Chondrocyte (in vitro differentiated cells): ENCODE measurements around the gene GTF3C4. TPM values are rescaled to one million over a fixed set of nuclear protein-coding genes. Genes with fewer than 3 reads are reported as not detected.

Source experiments
- DNase-seq: peaks from one replicate; pipeline ENCODE4 v3.0.0; 2021; ENCODE audit warnings: mixed read lengths, low spot score
- H3K27ac Mint-ChIP-seq: one replicate; pipeline ENCODE4 v1.8.0; 2021; ENCODE audit warnings: mild to moderate bottlenecking, moderate library complexity, mixed read lengths; ENCODE audit not compliant: unreplicated experiment
- H3K27me3 Mint-ChIP-seq: 2 replicates; pipeline ENCODE4 v1.8.0; 2021; ENCODE audit warnings: low read depth, mixed read lengths
- H3K36me3 Mint-ChIP-seq: 2 replicates; pipeline ENCODE4 v1.8.0; 2021; ENCODE audit warnings: low read depth, mixed read lengths
- H3K4me1 Mint-ChIP-seq: 2 replicates; pipeline ENCODE4 v1.8.0; 2021; ENCODE audit warnings: low read depth, mild to moderate bottlenecking, mixed read lengths
- H3K4me3 Mint-ChIP-seq: one replicate; pipeline ENCODE4 v1.8.0; 2021; ENCODE audit warnings: mild to moderate bottlenecking, moderate library complexity, mixed read lengths; ENCODE audit not compliant: unreplicated experiment
- H3K9me3 Mint-ChIP-seq: 2 replicates; pipeline ENCODE4 v1.8.0; 2021; ENCODE audit warnings: low read depth, mixed read lengths
- total RNA-seq: library from RNA; stranded (reverse); gene quantifications from 3 replicates; pipeline ENCODE4 v1.2.1, GENCODE V29; 2021
- TF ChIP-seq, protein P1 (sequence below): fragments of 200-600 bp; sonication (generic); IDR thresholded peaks from 2 replicates; pipeline ENCODE4 v1.5.0; 2021; ENCODE audit warnings: antibody characterized with exemption, mild to moderate bottlenecking, moderate library complexity

Gene GTF3C4
- total RNA-seq, 1 donor from 2014 or later, result 16.6 TPM

DNA sequence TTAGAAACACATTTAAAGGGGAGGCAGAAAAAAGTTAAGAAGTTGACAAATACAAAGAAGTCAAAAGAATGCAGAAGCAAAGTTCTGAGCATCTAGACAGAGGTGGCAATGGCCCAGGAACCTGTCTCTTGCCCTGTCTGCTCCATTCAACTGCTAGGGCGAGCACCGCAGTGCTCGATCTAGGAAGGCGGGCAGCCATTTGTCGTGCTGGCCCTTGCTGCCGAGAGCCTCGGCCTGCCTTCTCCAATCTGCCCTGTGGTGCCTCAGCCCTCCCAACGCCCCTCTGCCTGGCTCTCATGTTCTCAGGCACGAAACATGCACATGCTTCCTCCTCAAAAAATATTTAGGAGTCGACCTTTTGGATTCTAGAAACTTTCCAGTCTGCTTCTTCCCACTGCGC is 42.7 kb upstream of the GTF3C4 start:
- TF ChIP-seq, protein P1, sequence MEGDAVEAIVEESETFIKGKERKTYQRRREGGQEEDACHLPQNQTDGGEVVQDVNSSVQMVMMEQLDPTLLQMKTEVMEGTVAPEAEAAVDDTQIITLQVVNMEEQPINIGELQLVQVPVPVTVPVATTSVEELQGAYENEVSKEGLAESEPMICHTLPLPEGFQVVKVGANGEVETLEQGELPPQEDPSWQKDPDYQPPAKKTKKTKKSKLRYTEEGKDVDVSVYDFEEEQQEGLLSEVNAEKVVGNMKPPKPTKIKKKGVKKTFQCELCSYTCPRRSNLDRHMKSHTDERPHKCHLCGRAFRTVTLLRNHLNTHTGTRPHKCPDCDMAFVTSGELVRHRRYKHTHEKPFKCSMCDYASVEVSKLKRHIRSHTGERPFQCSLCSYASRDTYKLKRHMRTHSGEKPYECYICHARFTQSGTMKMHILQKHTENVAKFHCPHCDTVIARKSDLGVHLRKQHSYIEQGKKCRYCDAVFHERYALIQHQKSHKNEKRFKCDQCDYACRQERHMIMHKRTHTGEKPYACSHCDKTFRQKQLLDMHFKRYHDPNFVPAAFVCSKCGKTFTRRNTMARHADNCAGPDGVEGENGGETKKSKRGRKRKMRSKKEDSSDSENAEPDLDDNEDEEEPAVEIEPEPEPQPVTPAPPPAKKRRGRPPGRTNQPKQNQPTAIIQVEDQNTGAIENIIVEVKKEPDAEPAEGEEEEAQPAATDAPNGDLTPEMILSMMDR, result no peak
- Mint-ChIP-seq H3K9me3 (no peaks in the 10 kb centered on the region), H3K27ac (no peak overlapping the region), H3K4me3 (no peak overlapping the region), H3K27me3 (no peaks in the 10 kb centered on the region), H3K36me3 (peaks cover 40% of the 10 kb centered on the region), H3K4me1 (peaks cover 6% of the 10 kb centered on the region)
- no peak for DNase-seq

DNA sequence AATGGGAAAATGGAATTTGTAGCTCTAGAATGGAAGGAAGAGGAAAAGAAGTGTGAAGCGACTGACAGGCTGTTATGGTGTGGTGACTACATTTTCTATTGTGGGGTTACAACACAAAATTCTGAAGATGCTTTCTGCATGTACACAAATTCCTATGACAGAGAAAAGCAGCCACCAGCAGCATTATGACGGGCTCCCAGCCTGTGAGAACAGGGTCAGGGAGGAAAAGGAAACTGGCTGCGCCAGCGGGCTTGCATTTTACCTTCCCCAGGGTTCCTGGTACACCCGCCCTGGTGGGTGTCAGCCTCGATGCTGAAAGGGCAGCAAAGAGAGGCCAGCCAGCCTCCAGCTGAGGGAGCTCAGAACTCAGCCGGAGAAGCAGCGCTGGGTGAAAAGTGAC is 41.5 kb upstream of the GTF3C4 start:
- no peak overlapping the region for H3K27ac Mint-ChIP-seq
- H3K27me3 Mint-ChIP-seq, result no peaks in the 10 kb centered on the region
- no peaks in the 10 kb centered on the region for H3K9me3 Mint-ChIP-seq
- DNase-seq, result no peak
- TF ChIP-seq, protein P1, result no peak
- H3K4me1 Mint-ChIP-seq, result peaks cover 6% of the 10 kb centered on the region
- H3K4me3 Mint-ChIP-seq, result no peak overlapping the region
- peaks cover 41% of the 10 kb centered on the region for H3K36me3 Mint-ChIP-seq

DNA sequence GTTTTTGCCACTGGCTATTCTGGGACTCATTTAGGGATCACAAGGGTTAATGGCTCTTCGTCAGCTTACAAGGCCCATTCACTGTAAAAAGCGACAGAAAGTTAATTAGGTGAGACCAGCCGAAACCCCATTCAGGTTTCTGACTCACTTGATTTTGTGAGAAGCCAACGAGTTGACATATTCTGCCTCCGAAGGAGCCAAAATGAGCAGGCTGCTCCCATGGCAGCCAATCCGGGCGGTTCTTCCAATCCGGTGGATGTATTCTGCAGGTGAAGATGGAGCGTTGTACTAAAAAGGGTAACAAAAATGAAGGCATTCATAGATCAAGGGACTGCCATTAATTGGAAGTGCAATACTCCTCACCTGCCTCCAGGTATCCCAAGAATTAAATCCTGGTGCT is 40.1 kb upstream of the GTF3C4 start:
- H3K9me3 Mint-ChIP-seq, result no peaks in the 10 kb centered on the region
- H3K36me3 Mint-ChIP-seq, result peaks cover 43% of the 10 kb centered on the region
- no peaks in the 10 kb centered on the region for H3K27me3 Mint-ChIP-seq
- no peak overlapping the region for H3K4me3 Mint-ChIP-seq
- TF ChIP-seq, protein P1, result no peak
- H3K4me1 Mint-ChIP-seq, result peaks cover 6% of the 10 kb centered on the region
- no peak overlapping the region for H3K27ac Mint-ChIP-seq
- DNase-seq, result no peak

DNA sequence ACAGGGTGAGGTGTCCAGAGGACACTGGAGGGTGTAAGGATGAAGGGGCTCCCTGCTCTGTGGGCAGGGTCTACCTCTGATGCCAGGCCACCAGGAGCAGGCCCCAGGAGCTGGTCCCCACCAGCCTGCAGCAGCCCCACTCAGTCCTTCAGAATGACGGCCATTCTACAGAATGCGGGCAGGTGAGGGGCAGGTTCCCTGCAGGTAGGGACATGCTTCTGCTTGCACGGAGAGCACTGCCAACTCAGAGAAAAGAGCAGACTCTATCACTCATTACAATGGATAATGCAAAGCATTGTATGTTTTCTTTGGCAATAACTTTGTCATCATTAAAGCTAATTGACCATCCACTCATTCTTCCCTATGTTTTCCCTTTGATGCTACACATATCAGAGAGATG is 39.5 kb upstream of the GTF3C4 start:
- TF ChIP-seq, protein P1, result no peak
- Mint-ChIP-seq H3K4me3 (no peak overlapping the region), H3K27me3 (no peaks in the 10 kb centered on the region), H3K27ac (no peak overlapping the region), H3K36me3 (peaks cover 39% of the 10 kb centered on the region), H3K9me3 (no peaks in the 10 kb centered on the region), H3K4me1 (peaks cover 6% of the 10 kb centered on the region)
- no peak for DNase-seq

DNA sequence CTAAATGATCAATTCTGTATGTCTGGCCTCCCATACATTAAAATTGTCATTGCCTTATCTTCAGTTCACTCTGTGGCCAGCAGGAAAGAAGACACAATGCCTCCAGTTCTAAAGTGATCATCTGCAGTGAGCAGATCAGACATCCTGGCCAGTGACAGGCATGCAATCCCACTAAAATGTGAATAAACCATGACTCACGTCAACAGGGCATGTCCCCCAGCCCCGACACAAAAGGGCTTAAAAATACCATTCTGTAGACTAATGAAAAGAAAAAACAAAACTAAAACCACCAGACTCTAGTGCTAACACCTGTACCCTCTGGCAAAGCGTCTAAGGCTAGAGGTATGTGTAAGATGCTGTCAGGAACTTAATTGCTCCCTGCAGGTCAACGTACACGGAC is 39.0 kb upstream of the GTF3C4 start:
- no peaks in the 10 kb centered on the region for H3K9me3 Mint-ChIP-seq
- H3K36me3 Mint-ChIP-seq, result peaks cover 39% of the 10 kb centered on the region
- DNase-seq, result no peak
- H3K4me1 Mint-ChIP-seq, result peaks cover 6% of the 10 kb centered on the region
- no peak overlapping the region for H3K27ac Mint-ChIP-seq
- no peak overlapping the region for H3K4me3 Mint-ChIP-seq
- H3K27me3 Mint-ChIP-seq, result no peaks in the 10 kb centered on the region
- TF ChIP-seq, protein P1, result peak; percentile 25
